GM13976 (cell line): ENCODE measurements around the gene OR2C1.

Experiments
- DNase-seq: peaks from one replicate; pipeline ENCODE4 v3.0.0; 2012; ENCODE audit warnings: low spot score
- CTCF ChIP-seq: IDR thresholded peaks from 2 replicates; pipeline ENCODE4 v1.5.1; 2012; ENCODE audit warnings: borderline replicate concordance, mild to moderate bottlenecking; ENCODE audit not compliant: insufficient read depth; ENCODE audit errors: extremely low read depth, missing control alignments, control extremely low read depth
- in situ Hi-C: fragments of 300-500 bp; cut with MboI; formaldehyde crosslinking; loops from one replicate; pipeline ENCODE4 v1.12.0; 2022; ENCODE audit warnings: low sequenced_read_pairs, mixed read lengths, inconsistent platforms; ENCODE audit not compliant: unreplicated experiment

The OR2C1 gene

GRCh38 chr16:3375680-3376079 is 20.0 kb downstream of the OR2C1 start:
- DNase-seq: no peak
- no peak for TF ChIP-seq CTCF
- in situ Hi-C loops: no loop called here

GRCh38 chr16:3377917-3378316 is 22.2 kb downstream of the OR2C1 start:
- no peak for TF ChIP-seq CTCF

GRCh38 chr16:3383045-3383448 is 27.4 kb downstream of the OR2C1 start:
- no peak for DNase-seq
- in situ Hi-C loops: no loop called here
- TF ChIP-seq CTCF: no peak

More at GRCh38 chr16:3377917-3378316, 22.2 kb downstream of the OR2C1 start:
- in situ Hi-C loops: no loop called here
- DNase-seq: no peak

GRCh38 chr16:3388325-3388724 is 32.6 kb downstream of the OR2C1 start:
- no peak for DNase-seq
- no peak for TF ChIP-seq CTCF
- in situ Hi-C loops: no loop called here

GRCh38 chr16:3389663-3390338 is 34.1 kb downstream of the OR2C1 start:
- in situ Hi-C loops: no loop called here
- DNase-seq: no peak
- TF ChIP-seq CTCF: no peak

GRCh38 chr16:3400446-3400778 is 44.7 kb downstream of the OR2C1 start:
- DNase-seq: no peak
- no peak for TF ChIP-seq CTCF
- in situ Hi-C loops: no loop called here
